HTR-8/SVneo (cell line): Measurements from ENCODE around the gene IQSEC1.

ENCODE experiments used
- DNase-seq: peaks from one replicate; pipeline ENCODE4 v3.0.0; 2011; ENCODE audit warnings: low spot score, mixed read lengths; ENCODE audit not compliant: insufficient read length
- FAIRE-seq: peaks from 2 replicates; lab custom pipeline; 2011; peaks lifted over from hg19 to GRCh38; lab: Jason Lieb, UNC

Gene IQSEC1

DNA sequence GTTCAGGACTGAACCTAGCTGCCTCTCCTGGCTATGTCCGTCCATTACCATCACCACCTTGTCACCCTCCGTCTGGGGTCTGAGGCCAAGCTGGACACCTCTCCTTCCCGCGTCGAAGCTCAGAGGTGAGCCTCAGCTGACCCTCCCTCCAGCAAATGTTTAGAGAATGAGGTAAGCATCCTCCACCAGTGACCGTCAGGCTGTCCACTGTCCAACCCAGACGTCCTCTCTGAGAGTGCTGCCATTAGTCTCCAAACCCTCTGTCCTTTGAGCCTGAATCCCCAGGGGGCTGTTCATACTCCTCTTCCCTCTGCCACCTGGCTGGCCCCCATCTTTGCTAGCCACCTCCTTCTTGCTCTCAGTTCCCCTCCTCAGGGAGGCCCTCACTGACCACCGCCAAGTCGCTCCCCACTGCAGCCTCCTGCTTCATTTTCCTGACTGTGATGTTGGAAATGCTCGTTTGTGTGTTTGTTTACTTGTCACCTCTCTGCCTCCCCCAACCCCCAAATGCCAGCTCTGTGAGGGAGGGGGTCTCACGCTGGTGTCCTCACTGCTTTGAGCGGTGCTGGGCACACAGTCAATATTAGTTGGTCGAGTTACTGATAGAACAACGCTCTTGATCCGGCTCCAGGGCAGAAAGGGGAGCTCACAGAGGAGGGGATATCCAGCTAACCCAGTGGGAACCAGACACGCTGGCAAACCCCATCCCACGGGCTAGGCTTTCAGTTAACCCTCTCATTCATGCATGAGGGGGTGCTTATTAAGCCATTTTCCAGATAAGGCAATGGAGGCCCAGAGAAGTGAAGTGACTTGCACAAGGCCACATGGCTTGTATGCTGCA, 64.9 kb downstream of the IQSEC1 start:
- DNase-seq (no peak), FAIRE-seq (no peak)

- DNase-seq (no peak), FAIRE-seq (no peak)
Measured at GRCh38 chr3:13007251-13007941, 65.8 kb downstream of the IQSEC1 start.

DNA sequence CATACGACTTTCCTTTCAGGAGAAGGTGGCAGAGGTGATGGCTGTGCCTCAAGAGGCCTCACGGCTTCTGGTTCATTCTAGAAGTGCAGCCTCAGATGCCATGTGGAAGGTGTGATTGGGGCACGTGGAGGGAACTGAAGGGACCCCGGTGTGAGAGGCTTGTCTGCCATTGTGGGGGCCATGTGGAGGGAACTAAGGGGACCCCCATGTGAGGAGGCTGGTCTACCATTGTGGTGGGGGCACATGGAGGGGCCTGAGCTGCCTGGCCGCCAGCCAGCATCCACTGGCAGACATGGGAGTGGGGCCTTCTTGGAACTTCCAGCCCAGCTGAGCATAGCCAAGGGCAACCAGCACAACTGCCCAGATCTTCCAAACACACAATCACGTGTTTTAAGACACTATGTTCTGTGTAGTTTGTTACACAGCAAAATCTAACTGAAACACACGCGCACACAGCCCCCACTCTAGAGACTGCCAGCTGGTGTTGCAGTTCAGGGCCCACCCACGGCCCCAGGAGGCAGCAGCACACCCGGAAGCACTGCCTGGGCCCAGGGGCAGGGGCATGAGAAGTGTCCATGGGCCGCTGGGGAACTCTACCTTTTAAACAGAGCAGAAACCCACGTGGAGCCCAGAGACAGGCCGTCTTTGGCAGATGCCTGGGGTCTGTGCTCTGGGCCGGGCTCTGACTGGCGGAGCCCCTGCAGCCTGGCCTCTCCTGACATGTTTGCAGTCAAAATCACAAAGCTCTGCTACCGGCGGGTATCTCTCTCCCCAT, 66.8 kb downstream of the IQSEC1 start:
- DNase-seq (no peak), FAIRE-seq (no peak)

DNA sequence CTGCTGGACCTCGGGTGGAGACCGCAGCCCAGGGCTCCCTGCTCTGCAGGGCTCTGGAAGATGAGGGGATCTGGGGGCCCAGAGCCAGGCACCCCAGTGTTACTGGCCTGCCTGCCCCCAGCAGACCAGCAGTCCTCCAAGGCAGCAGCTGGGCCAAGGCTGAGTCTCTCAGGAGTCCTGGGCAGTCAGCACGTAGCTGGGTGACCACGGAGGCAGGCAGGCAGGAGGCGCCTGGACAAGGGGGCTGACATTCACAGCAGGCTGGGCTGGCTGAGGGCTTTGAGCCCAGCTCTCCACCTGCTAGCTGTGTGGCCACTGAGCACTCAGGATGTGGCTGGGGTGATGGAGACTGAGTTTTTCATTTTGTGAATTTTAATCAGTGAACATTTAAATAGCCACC, 67.9 kb downstream of the IQSEC1 start:
- FAIRE-seq (no peak), DNase-seq (no peak)

GRCh38 chr3:13004376-13004775, 68.9 kb downstream of the IQSEC1 start:
- no peak for DNase-seq
- FAIRE-seq: no peak

GRCh38 chr3:13003608-13004007, 69.6 kb downstream of the IQSEC1 start:
- DNase-seq (no peak), FAIRE-seq (no peak)

GRCh38 chr3:13002398-13003124, 70.7 kb downstream of the IQSEC1 start:
- DNase-seq: no peak
- no peak for FAIRE-seq

DNA sequence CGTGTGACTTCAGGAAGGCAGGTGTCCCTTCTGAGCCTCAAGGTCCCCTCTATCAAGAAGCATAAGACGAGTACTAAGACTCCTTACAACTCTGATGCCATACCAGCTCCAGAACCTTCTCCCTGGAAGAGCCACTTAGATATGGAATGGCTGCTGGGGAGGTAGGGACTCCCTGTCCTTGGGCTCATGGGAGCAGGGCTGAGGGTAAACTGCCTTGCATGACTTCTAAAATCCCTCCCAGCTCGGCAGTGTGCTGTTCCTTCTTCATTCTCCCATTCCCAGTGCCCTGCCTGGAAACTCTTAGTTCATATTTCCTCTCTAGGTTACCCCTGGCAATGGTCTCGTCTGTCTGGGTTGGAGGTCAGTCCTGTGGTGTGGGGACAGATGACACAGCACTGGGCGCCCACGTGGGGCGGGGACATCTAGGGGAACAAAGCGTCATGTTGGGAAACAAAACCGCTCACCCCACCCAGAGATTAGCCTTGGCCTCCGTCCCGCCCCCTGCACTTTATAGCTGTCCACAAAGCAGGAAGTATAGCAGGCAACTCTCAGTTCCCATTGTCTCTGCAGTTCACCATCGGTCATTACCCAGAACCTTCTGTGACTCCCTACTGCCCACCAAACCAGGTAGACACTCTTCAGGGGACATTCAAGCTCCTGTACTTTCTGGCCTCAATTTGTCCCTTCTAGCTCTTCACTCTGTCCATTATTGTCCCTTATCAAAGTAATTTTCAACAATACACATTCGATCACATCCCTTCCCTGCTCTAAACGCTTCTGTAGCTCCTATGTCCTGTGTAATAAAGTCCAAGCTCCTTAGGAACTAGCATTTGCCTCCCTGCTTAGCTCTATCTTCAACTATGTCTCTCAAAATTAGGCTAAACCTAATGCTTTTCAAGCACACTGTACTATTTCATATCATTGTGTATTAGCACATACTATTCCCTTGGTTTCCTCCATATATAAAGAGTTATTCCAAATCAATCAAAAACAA, 73.8 kb downstream of the IQSEC1 start:
- FAIRE-seq (no peak), DNase-seq (no peak)

DNA sequence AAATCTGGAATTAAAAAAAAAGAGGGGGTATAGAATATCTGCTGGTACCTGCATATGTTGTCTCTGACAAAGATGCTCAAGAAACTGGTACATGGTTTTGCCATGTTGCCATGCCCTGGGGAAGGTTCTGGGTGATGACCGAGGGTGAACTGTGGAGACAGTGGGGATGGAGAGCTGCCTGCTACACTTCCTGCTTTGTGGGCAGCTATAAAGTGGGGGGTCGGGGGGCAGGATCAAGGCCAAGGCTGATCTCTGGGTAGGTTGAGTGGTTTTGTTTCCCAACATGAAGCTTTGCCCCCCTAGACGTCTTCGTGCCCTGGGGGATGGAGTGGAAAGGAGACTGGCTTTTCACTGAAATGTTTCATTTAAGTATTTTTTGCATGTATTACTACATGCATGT, 74.6 kb downstream of the IQSEC1 start:
- no peak for DNase-seq
- FAIRE-seq: no peak

GRCh38 chr3:12997387-12997786, 75.8 kb downstream of the IQSEC1 start:
- no peak for FAIRE-seq
- no peak for DNase-seq

- no peak for DNase-seq
- FAIRE-seq: no peak
Measured at GRCh38 chr3:12996181-12996506, 77.1 kb downstream of the IQSEC1 start.

DNA sequence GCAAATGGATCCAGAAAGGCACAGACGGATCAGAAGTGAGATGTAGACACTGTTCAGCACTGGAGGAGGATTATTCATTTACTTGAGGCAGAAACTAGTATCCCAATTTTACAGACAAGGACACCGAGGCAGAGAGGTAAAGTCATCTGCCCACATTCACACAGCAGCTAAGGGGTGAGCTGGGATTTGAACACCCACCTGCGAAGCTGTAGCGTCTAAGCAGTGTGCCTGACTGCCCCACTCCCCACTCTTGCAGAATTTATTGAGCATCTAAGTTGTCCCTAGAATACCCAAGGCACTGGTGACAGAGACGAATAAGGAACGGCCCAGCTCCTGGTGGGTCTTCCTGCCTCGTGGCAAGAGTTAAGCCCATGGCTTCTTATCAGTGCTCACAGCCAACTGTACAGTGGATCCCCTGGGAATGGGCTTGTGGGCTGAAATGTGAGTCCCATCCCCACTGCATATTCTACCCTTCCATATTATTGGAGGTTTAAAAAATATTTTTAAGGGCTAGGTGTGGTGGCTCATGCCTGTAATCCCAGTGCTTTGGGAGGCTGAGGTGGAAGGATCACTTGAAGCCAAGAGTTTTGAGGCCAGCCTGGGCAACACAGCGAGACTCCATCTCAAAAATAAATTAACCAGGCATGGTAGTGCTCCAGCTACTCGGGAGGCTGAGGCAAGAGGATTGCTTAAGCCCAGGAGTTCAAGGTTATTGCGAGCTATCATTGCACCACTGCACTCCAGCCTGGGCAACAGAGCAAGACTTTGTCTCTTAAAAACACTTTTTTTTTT, 77.6 kb downstream of the IQSEC1 start:
- DNase-seq (no peak), FAIRE-seq (no peak)

DNA sequence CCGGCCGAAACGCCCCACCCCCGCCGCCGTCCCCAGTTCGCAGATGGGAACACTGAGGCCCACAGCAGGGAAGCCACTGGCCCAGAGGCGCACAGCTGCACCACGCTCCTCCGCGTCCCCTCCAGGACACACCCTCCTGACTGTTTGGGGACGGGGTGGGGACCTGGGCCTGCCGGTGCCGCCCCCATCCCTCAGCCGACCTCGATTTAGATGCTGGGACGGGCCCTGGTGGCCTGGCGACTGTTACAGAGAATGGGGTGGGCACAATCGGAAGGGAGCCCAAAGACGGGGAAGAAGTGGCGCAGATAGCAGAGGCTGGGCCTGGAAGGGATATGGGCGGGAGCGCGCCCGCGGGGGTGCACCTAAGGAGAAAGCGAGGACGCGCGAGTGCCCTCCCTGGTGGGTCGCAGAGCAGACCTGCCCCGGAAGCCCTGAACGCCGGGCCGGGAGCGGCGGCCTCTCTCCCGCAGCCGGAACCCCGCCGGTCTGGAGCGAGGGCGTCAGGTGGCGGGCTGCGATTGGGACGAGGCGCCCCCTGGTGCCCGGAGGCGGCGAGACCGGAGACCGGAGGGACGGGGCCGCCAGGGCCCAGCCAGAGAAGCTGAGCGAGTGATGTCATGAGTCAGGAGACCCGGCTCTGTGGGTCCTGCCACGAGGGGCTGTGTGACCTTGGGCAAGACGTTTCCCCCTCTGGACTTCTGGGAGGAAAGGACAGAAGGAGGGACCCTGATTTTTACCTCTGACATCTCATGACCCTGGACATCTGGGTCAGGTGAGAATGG, 78.4 kb downstream of the IQSEC1 start:
- FAIRE-seq (peak; percentile 26), DNase-seq (peak; percentile 89)

- DNase-seq: no peak
- FAIRE-seq: no peak
Measured at GRCh38 chr3:12994357-12994606, 78.9 kb downstream of the IQSEC1 start.

GRCh38 chr3:12993517-12994356, 79.5 kb downstream of the IQSEC1 start:
- no peak for FAIRE-seq
- DNase-seq: no peak

DNA sequence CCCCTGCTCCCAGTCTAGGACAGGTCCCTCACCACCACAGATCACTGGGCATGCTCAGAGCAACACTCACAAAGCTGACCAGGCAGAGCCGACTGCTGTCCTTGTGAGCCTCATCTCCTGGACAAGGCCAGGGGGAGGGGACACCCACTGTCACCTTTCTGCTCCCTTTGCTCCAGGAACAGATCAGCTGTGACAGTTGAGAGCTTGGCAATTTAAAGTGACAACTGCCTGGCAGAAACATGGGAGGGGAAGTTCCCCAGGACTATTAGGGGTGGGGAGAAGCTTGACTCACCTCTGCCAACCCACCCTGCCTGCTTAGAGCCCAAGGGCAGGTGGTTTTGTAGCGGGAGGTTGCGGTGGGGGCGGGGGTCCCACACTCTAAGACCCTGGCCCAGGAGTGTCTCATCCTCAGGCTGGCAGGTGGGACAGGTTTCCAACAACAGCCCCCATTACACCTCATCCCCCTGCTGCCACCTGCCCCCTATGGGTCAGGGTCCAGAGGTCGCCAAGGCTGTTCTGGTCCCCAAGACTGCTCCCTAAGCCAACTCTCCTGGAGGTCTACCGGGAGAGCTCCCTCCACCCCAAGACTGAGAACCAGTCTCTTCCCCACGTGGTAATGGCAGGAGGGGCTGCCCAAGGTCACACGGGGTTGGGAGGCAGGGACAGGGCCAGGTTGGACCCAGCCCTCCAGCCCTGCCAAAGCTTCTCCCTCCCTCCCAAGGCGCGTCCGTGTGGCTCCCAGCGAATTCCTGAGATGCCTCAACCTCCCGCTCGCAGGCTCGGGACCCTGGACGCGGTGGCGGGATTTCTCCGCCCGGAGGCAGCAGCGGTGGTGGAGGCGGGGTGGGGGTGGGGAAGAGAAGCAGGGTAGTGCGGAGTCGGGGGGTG, 80.4 kb downstream of the IQSEC1 start:
- FAIRE-seq (no peak), DNase-seq (peak; percentile 45)
